HepG2 (cell line): ENCODE measurements around the gene RUVBL1. TPM values are rescaled to one million over a fixed set of nuclear protein-coding genes. Genes with fewer than 3 reads are reported as not detected.

Experiments
- ATAC-seq: fragments of 200-7000 bp; cut with Tn5 transposase; 3 replicates; pipeline ENCODE4 v1.9.1; 2020; ENCODE audit warnings: mild to moderate bottlenecking, moderate library complexity
- BruUV-seq: library from RNA; stranded (reverse); fragments of 400-500 nt; replicated peaks from 2 replicates; lab custom pipeline; 2021; lab: Mats Ljungman, UMichigan
- CTCF ChIA-PET: fragments of 300-600 bp; formaldehyde crosslinking; extraction: SDS; loops from one replicate; lab custom pipeline; 2021; ENCODE audit warnings: low total read pairs, inconsistent platforms, low intra/inter-chr PET ratio; lab: Yijun Ruan, JAX
- POLR2A ChIA-PET: fragments of 350-600 bp; sonication (Branson Sonifier 250); formaldehyde crosslinking; loops from one replicate; lab custom pipeline; 2020; ENCODE audit warnings: antibody characterized with exemption, inconsistent platforms; lab: Yijun Ruan, JAX
- DNase-seq: peaks from one replicate; pipeline ENCODE4 v3.0.0-alpha.2; 2015; ENCODE audit warnings: low spot score
- FAIRE-seq: peaks from 3 replicates; lab custom pipeline; 2011; peaks lifted over from hg19 to GRCh38; lab: Jason Lieb, UNC
- H2AFZ ChIP-seq: one replicate; pipeline ENCODE4 v1.6.1; 2011; ENCODE audit warnings: low read length, inconsistent platforms
- H3K27ac ChIP-seq: fragments of 300-600 bp; 3 replicates; pipeline ENCODE4 v1.8.0; 2011; ENCODE audit warnings: mixed run types, mild to moderate bottlenecking, mixed read lengths, low read length, inconsistent platforms; ENCODE audit not compliant: insufficient read depth; ENCODE audit errors: extremely low read length
- H3K27me3 ChIP-seq, 2 experiments: fragments of 200-600 bp in 1 of 2; 2 replicates in 1 of 2; 3 replicates in 1 of 2; pipeline versions ENCODE4 v1.6.0 to v1.8.0; 2011; ENCODE audit warnings: low read length in 2 of 2, mild to moderate bottlenecking in 2 of 2, moderate library complexity in 2 of 2, inconsistent platforms in 1 of 2; ENCODE audit not compliant: insufficient read depth in 2 of 2, control insufficient read depth in 1 of 2
- H3K36me3 ChIP-seq, 2 experiments: fragments of 200-600 bp in 1 of 2; replicated peaks in 1 of 2; 2 replicates in 1 of 2; 3 replicates in 1 of 2; pipeline versions ENCODE4 v1.5.1 to v1.8.0; 2011; ENCODE audit warnings: low read length in 2 of 2, inconsistent platforms in 1 of 2; ENCODE audit not compliant: insufficient read depth in 2 of 2, control insufficient read depth in 1 of 2
- H3K4me1 ChIP-seq: 2 replicates; pipeline ENCODE4 v1.5.1; 2012; ENCODE audit warnings: low read length, inconsistent platforms; ENCODE audit not compliant: insufficient read depth
- H3K4me2 ChIP-seq: 2 replicates; pipeline ENCODE4 v1.6.0; 2011; ENCODE audit warnings: low read depth, low read length, inconsistent platforms
- H3K4me3 ChIP-seq, 3 experiments: fragments of 200-600 bp in 1 of 3; sonication (generic), shearing (Covaris generic) in 1 of 3; replicated peaks in 1 of 3; 2 replicates each; pipeline ENCODE4 v1.5.1; 2011 to 2016; ENCODE audit warnings: low read length in 3 of 3, inconsistent platforms in 2 of 3, low read depth in 2 of 3, mild to moderate bottlenecking in 2 of 3, control low read depth in 1 of 3, mixed read lengths in 1 of 3; ENCODE audit not compliant: insufficient read depth in 1 of 3
- H3K79me2 ChIP-seq: one replicate; pipeline ENCODE4 v1.6.1; 2011; ENCODE audit warnings: low read length, inconsistent platforms; ENCODE audit not compliant: insufficient read depth
- H3K9ac ChIP-seq: 2 replicates; pipeline ENCODE4 v1.6.0; 2011; ENCODE audit warnings: mild to moderate bottlenecking, low read depth, low read length, inconsistent platforms; ENCODE audit not compliant: insufficient read depth
- H3K9me3 ChIP-seq: 2 replicates; pipeline ENCODE4 v1.5.1; 2012; ENCODE audit warnings: mild to moderate bottlenecking, low read length
- H4K20me1 ChIP-seq: 2 replicates; pipeline ENCODE4 v1.6.0; 2011; ENCODE audit warnings: inconsistent platforms, mild to moderate bottlenecking, low read length, moderate library complexity; ENCODE audit not compliant: insufficient read depth
- ARID2 ChIP-seq: sonication (generic); formaldehyde crosslinking; IDR thresholded peaks from 2 replicates; pipeline ENCODE4 v1.8.1; 2022; ENCODE audit warnings: mild to moderate bottlenecking, missing genetic modification reagents, borderline replicate concordance
- FOXK2 ChIP-seq: fragments of 450-650 bp; IDR thresholded peaks from 2 replicates; pipeline ENCODE4 v1.6.1; 2016
- HMGA1 ChIP-seq: sonication (generic); formaldehyde crosslinking; conservative IDR thresholded peaks from 2 replicates; pipeline ENCODE4 v1.4.0; 2020; ENCODE audit warnings: missing genetic modification reagents
- MEIS1 ChIP-seq: sonication (generic); formaldehyde crosslinking; IDR thresholded peaks from 2 replicates; pipeline ENCODE4 v1.9.0; 2021; ENCODE audit warnings: mild to moderate bottlenecking, missing genetic modification reagents, moderate library complexity, borderline replicate concordance
- MEIS2 ChIP-seq: sonication (generic); formaldehyde crosslinking; IDR thresholded peaks from 2 replicates; pipeline ENCODE4 v1.9.0; 2021; ENCODE audit warnings: mild to moderate bottlenecking, missing genetic modification reagents
- MIER2 ChIP-seq: IDR thresholded peaks from 2 replicates; pipeline ENCODE4 v1.6.1; 2016; ENCODE audit warnings: missing biosample characterization, missing genetic modification reagents
- NCOA1 ChIP-seq: sonication (generic); formaldehyde crosslinking; IDR thresholded peaks from 2 replicates; pipeline ENCODE4 v1.9.0; 2021; ENCODE audit warnings: missing genetic modification reagents
- NCOR1 ChIP-seq: fragments of 200-600 bp; sonication (generic); IDR thresholded peaks from 2 replicates; pipeline ENCODE4 v1.7.0; 2017; ENCODE audit warnings: antibody characterized with exemption, low read length, borderline replicate concordance
- TGIF2 ChIP-seq: IDR thresholded peaks from 2 replicates; pipeline ENCODE4 v1.6.1; 2016; ENCODE audit warnings: control low read depth, missing compliant biosample characterization
- ZNF121 ChIP-seq: sonication (generic); formaldehyde crosslinking; IDR thresholded peaks from 2 replicates; pipeline ENCODE4 v1.5.0; 2020; ENCODE audit warnings: mild to moderate bottlenecking, missing genetic modification reagents
- ZNF235 ChIP-seq: sonication (generic); formaldehyde crosslinking; IDR thresholded peaks from 2 replicates; pipeline ENCODE4 v1.8.1; 2023; ENCODE audit warnings: mild to moderate bottlenecking, missing genetic modification reagents, borderline replicate concordance
- ZNF354B ChIP-seq: sonication (generic); formaldehyde crosslinking; IDR thresholded peaks from 2 replicates; pipeline ENCODE4 v1.8.0; 2022; ENCODE audit warnings: mild to moderate bottlenecking, missing genetic modification reagents
- ZNF580 ChIP-seq: IDR thresholded peaks from 2 replicates; pipeline ENCODE4 v1.6.1; 2016; ENCODE audit warnings: low read depth, borderline replicate concordance
- WGBS: methylation state at CpG from one replicate; pipeline ENCODE4 v1.1.6; 2017; ENCODE audit warnings: low lambda C conversion rate; 5-methylcytosine and 5-hydroxymethylcytosine counted together
- in situ Hi-C: cut with HindIII; loops from 2 replicates; pipeline ENCODE4 v1.10.0; 2017; ENCODE audit warnings: low pct_unique_long_range_greater_than_20kb; ENCODE audit not compliant: extremely low pct_ligation_motif_present
- intact Hi-C: fragments of 100-400 bp; cut with micrococcal nuclease; formaldehyde crosslinking; loops from one replicate; pipeline ENCODE4 v1.10.0; 2022; ENCODE audit not compliant: unreplicated experiment
- polyA plus RNA-seq, 8 experiments: library from polyadenylated mRNA; depleted of rRNA in 3 of 8; stranded (reverse) in 7 of 8; unstranded in 1 of 8; fragments of >200 nt; fragmentation: Illumina TruSeq in 4 of 8; extraction: Trizol in 4 of 8; gene quantifications; 2 replicates each; pipeline versions ENCODE4 v1.2.1 to v1.2.3, GENCODE V29; 2011 to 2016; ENCODE audit warnings: low read depth in 4 of 8, missing spikeins in 1 of 8, mixed read lengths in 1 of 8; ENCODE audit not compliant: insufficient read depth in 1 of 8
- total RNA-seq, 5 experiments: library from RNA; depleted of rRNA; stranded (reverse); fragments of >200 nt; fragmentation: Illumina TruSeq; extraction: Trizol; gene quantifications; 2 replicates each; pipeline ENCODE4 v1.2.3, GENCODE V29; 2016; ENCODE audit warnings: low read depth in 1 of 5
- TF ChIP-seq, protein P1 (sequence below): sonication (generic); formaldehyde crosslinking; IDR thresholded peaks from 2 replicates; pipeline ENCODE4 v1.4.0; 2020; ENCODE audit warnings: missing genetic modification reagents
- TF ChIP-seq, protein P2 (sequence below): IDR thresholded peaks from 2 replicates; pipeline ENCODE4 v1.6.1; 2016; ENCODE audit warnings: missing genetic modification reagents, missing compliant biosample characterization

RUVBL1 gene
- total and polyA plus RNA-seq, 2 of the 13 experiments (the other 11 are each of a cell fraction or from before 2014, with no cell fraction given), result 32.7 to 86.3 TPM

DNA sequence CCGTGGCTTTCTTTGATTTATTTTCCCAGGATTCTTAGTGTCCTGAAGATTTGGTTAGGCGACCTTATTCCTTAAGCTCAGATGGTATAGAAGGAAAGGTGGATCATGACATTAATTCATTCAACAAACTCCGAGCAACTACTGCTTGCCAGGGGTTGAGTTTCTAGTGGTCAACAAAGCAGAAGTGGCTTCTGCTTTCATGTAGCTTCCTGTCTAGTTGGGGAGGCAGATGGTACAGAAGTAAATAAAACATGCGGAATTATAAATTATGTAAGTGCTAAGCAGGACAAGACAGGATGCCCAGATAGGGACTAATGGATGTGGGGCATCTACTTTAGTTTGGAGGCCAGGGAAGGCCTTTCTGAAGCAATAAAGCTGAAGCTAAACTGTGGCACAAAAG, 45.2 kb upstream of the RUVBL1 start:
- WGBS, result 66% methylated on average over 4 of the region's 4 CpGs
- no peak overlapping the region for H2AFZ ChIP-seq
- ChIA-PET CTCF (no interaction called here), POLR2A (interaction anchor here (0.9 to 7.1 kb wide), 6 partner anchors 9 to 192 kb away, joined by 3 to 104 read pairs (median 9); partner anchors contain the start of genes EEFSEC and RUVBL1)
- peaks cover 80% of the 10 kb centered on the region for H3K4me1 ChIP-seq
- no peaks in the 10 kb centered on the region for H3K9me3 ChIP-seq
- peaks cover 0 to 4% of the 10 kb centered on the region in 2 experiments; a peak in 2 of 5 replicates for H3K36me3 ChIP-seq
- intact Hi-C loops (loop anchor here (1.0 kb wide), 1 partner anchor 16 kb away; the partner anchor contains the start of gene EEFSEC), in situ Hi-C loops (no loop called here)
- no peak for FAIRE-seq
- H3K27ac ChIP-seq, result peak overlapping the region; percentile 99
- no TSS peak for BruUV-seq
- peaks cover 62% of the 10 kb centered on the region for H3K79me2 ChIP-seq
- no peak for DNase-seq
- no peak for ATAC-seq
- H3K4me3 ChIP-seq, result peak overlapping the region in 1 of 3 experiments; percentile 64; a peak in 2 of 6 replicates
- no peaks in the 10 kb centered on the region for H3K27me3 ChIP-seq
- TF ChIP-seq ZNF580 (CRISPR knock-in tag) (no peak), ZNF235 (CRISPR knock-in tag) (0 out of 2 replicates have a peak, but pooled peaks have one; percentile 15), FOXK2 (no peak)
- TF ChIP-seq, all 625 proteins: peak for 1
- peak overlapping the region; percentile 85 for H3K9ac ChIP-seq
- no peaks in the 10 kb centered on the region for H4K20me1 ChIP-seq
- peak overlapping the region; percentile 93 for H3K4me2 ChIP-seq

GRCh38 chr3:128167973-128168674, 44.5 kb upstream of the RUVBL1 start:
- DNase-seq (peak; percentile 99), ATAC-seq (peak; percentile 94), FAIRE-seq (peak; percentile 100)
- Histone ChIP-seq H3K4me2 (peak overlapping the region; percentile 93), H3K9ac (peak overlapping the region; percentile 85), H3K36me3 (peaks cover 0 to 4% of the 10 kb centered on the region in 2 experiments; a peak in 2 of 5 replicates), H3K4me1 (peaks cover 79% of the 10 kb centered on the region), H3K4me3 (peak overlapping the region; percentile 51 to 64 (median 55)), H3K79me2 (peaks cover 62% of the 10 kb centered on the region), H3K27me3 (no peaks in the 10 kb centered on the region), H3K27ac (peak overlapping the region; percentile 99), H4K20me1 (no peaks in the 10 kb centered on the region), H3K9me3 (no peaks in the 10 kb centered on the region), H2AFZ (no peak overlapping the region)
- in situ Hi-C loops (no loop called here), intact Hi-C loops (loop anchor here (1.0 kb wide), 1 partner anchor 15 kb away; the partner anchor contains the start of gene EEFSEC)
- POLR2A ChIA-PET, result interaction anchor here (0.8 to 7.1 kb wide), 14 partner anchors 8 to 193 kb away, joined by 3 to 104 read pairs (median 4); partner anchors contain the start of genes EEFSEC and RUVBL1
- no TSS peak for BruUV-seq
- 0% methylated on average over 5 of the region's 5 CpGs for WGBS
- CTCF ChIA-PET, result no interaction called here
- TF ChIP-seq ZNF121 (CRISPR knock-in tag) (peak; percentile 64), MIER2 (peak; percentile 68; the same call in 1 of the 2 replicates), NCOA1 (CRISPR knock-in tag) (peak; percentile 85), NCOR1 (peak; percentile 94), ZNF354B (CRISPR knock-in tag) (no peak), MEIS1 (CRISPR knock-in tag) (no peak), MEIS2 (peak; percentile 85; the same call in 1 of the 2 replicates), HMGA1 (CRISPR knock-in tag) (no peak), TGIF2 (CRISPR knock-in tag) (peak; percentile 71; the same call in 1 of the 2 replicates), ARID2 (CRISPR knock-in tag) (0 out of 2 replicates have a peak, but pooled peaks have one; percentile 23)
- TF ChIP-seq, protein P1, sequence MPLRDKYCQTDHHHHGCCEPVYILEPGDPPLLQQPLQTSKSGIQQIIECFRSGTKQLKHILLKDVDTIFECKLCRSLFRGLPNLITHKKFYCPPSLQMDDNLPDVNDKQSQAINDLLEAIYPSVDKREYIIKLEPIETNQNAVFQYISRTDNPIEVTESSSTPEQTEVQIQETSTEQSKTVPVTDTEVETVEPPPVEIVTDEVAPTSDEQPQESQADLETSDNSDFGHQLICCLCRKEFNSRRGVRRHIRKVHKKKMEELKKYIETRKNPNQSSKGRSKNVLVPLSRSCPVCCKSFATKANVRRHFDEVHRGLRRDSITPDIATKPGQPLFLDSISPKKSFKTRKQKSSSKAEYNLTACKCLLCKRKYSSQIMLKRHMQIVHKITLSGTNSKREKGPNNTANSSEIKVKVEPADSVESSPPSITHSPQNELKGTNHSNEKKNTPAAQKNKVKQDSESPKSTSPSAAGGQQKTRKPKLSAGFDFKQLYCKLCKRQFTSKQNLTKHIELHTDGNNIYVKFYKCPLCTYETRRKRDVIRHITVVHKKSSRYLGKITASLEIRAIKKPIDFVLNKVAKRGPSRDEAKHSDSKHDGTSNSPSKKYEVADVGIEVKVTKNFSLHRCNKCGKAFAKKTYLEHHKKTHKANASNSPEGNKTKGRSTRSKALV (CRISPR knock-in tag), result 0 out of 2 replicates have a peak, but pooled peaks have one; percentile 60
- TF ChIP-seq, protein P2, sequence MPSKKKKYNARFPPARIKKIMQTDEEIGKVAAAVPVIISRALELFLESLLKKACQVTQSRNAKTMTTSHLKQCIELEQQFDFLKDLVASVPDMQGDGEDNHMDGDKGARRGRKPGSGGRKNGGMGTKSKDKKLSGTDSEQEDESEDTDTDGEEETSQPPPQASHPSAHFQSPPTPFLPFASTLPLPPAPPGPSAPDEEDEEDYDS, result peak; percentile 50; the same call in 1 of the 2 replicates
